Thyroid gland (tissue), 4 donors: Measurements from ENCODE around the gene MRPL32. TPM values are rescaled to one million over a fixed set of nuclear protein-coding genes. Genes with fewer than 3 reads are reported as not detected.
A peak's percentile ranks its signal among the peaks of the same experiment; 100 is the strongest.
"Not testable (repeated sequence)": the region's sequence is repeated elsewhere in the genome, so short reads cannot be mapped to it uniquely, and the experiment has no call there.

Source experiments
- DNase-seq, 2 donors: peaks; one replicate each; pipeline ENCODE4 v3.0.0-alpha.2; 2019
- H3K27ac ChIP-seq, 3 donors: fragments of 200-600 bp; sonication (generic); 1 replicate in 2 of 3; 2 replicates in 1 of 3; pipeline ENCODE4 v1.5.1; 2016 to 2019; ENCODE audit warnings: mild to moderate bottlenecking in 1 of 3, moderate library complexity in 1 of 3
- H3K27me3 ChIP-seq: fragments of 200-600 bp; sonication (generic); one replicate; pipeline ENCODE4 v1.5.1; 2019
- H3K36me3 ChIP-seq, 2 donors: fragments of 200-600 bp; sonication (generic); one replicate each; pipeline ENCODE4 v1.5.1; 2016 to 2019
- H3K4me1 ChIP-seq, 2 donors: fragments of 200-600 bp; sonication (generic); one replicate each; pipeline ENCODE4 v1.5.1; 2017 to 2019
- H3K4me3 ChIP-seq, 3 donors: fragments of 200-600 bp; sonication (generic); replicated peaks in 1 of 3; 1 replicate in 2 of 3; 2 replicates in 1 of 3; pipeline ENCODE4 v1.5.1; 2016; ENCODE audit warnings: mild to moderate bottlenecking in 1 of 3
- H3K9me3 ChIP-seq: fragments of 200-600 bp; sonication (generic); one replicate; pipeline ENCODE4 v1.5.1; 2017
- POLR2A ChIP-seq, 2 donors: fragments of 450-650 bp; IDR thresholded peaks; one replicate each; pipeline ENCODE4 v1.6.1; 2017; ENCODE audit warnings: antibody characterized with exemption in 2 of 2, mild to moderate bottlenecking in 2 of 2, moderate library complexity in 1 of 2
- WGBS, 2 donors: methylation state at CpG; one replicate each; pipeline ENCODE4 v1.1.5; 2017; 5-methylcytosine and 5-hydroxymethylcytosine counted together
- intact Hi-C: fragments of 100-400 bp; cut with DNase I; formaldehyde crosslinking; loops from one replicate; pipeline ENCODE4 v1.15.1; 2023
- total RNA-seq, 4 donors: library from RNA; depleted of rRNA; stranded (reverse); fragments of >200 nt; gene quantifications; one replicate each; pipeline ENCODE4 v1.2.3, GENCODE V29; 2016
- TF ChIP-seq, protein P1 (sequence below), 6 experiments: fragments of 200-600 bp in 3 of 6; fragments of 450-650 bp in 3 of 6; sonication (generic) in 3 of 6; IDR thresholded peaks; one replicate each; pipeline ENCODE4 v1.5.1; 2016 to 2019; ENCODE audit warnings: antibody characterized with exemption in 6 of 6, mild to moderate bottlenecking in 2 of 6, inconsistent platforms in 1 of 6, moderate library complexity in 1 of 6

MRPL32 gene
- 10 to 100 TPM; 49.4 to 68.7 (median 56.9) TPM for total RNA-seq

DNA sequence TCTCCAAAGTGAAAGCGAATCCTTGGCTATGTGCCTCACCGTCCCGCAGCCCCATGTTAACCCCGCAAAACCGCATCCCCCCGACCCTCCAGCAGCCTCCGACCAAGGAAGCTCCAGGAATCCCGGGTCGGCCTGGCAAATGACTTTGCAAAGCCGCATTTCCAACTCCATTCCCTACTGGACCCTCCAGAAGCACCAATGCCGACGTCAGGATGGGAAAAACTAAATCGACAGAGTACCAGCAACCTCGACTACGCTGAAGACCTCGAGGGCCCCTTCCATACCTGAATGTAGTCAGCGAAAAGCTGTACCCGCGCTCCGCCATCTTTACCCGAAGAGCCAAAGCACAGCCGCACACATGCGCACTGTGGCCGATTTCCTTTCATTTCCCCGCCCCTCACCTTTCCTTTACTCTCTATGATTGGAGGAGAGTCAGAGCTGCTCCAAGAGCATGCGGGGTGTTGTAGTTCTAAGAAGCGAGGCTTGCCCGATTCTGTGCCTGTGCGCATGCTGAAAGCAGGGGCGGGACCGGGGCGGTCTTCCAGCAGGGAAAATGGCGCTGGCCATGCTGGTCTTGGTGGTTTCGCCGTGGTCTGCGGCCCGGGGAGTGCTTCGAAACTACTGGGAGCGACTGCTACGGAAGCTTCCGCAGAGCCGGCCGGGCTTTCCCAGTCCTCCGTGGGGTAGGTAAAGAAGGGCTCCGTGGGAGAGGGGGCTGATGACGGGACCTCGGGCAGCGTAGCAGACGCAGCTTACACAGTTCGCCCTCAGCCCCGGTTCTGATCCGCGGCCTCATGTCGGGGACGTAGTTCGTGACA is at the start of gene MRPL32, which contains the start of gene PSMA2:
Gene MRPL32 (plus strand): TSS at position 543 of the 818 bp plus-strand sequence. CDS start 11 bp downstream, at position 554.
Gene PSMA2 (minus strand): TSS at position 341 of the 818 bp plus-strand sequence. CDS start 16 bp downstream, at position 325.
- Histone ChIP-seq H3K9me3 (no peaks in the 10 kb centered on the region), H3K36me3 (peaks cover 15 to 19% of the 10 kb centered on the region in 2 donors), H3K4me3 (peak within 1 kb of the TSS; percentile 57 to 98 (median 77)), H3K4me1 (peaks cover 27 to 28% of the 10 kb centered on the region in 2 donors), H3K27me3 (no peaks in the 10 kb centered on the region), H3K27ac (peak within 1 kb of the TSS; percentile 50 to 66 (median 65))
- peak; percentile 96 for DNase-seq
- TF ChIP-seq, protein P1, sequence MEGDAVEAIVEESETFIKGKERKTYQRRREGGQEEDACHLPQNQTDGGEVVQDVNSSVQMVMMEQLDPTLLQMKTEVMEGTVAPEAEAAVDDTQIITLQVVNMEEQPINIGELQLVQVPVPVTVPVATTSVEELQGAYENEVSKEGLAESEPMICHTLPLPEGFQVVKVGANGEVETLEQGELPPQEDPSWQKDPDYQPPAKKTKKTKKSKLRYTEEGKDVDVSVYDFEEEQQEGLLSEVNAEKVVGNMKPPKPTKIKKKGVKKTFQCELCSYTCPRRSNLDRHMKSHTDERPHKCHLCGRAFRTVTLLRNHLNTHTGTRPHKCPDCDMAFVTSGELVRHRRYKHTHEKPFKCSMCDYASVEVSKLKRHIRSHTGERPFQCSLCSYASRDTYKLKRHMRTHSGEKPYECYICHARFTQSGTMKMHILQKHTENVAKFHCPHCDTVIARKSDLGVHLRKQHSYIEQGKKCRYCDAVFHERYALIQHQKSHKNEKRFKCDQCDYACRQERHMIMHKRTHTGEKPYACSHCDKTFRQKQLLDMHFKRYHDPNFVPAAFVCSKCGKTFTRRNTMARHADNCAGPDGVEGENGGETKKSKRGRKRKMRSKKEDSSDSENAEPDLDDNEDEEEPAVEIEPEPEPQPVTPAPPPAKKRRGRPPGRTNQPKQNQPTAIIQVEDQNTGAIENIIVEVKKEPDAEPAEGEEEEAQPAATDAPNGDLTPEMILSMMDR (IDR thresholded peaks at IDR 0.05): no peak
- TF ChIP-seq POLR2A (IDR thresholded peaks at IDR 0.05): peak; percentile 47 to 86
- intact Hi-C loops: no loop called here
- WGBS, 2 donors: 1% methylated on average over 37 to 54 of the region's 56 CpGs

DNA sequence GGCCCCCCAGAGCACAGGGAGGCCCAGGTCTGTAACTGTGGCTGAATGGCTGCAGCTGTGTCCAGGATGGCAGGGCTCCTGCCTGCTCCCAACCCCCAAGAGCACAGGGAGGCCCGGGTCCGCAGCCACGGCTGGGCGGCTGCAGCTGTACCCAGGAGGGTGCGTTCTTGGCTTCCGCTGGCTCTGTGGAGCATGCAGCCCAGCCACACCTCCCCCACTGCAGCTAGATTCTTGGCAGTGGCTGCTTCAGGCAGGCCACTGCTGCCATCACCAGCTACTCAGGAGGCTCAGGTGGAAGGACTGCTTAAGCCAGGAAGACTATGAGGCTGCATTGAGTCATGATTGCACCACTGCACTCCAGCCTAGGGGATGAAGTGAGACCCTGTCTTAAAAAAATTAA is 48.2 kb upstream of the MRPL32 start:
- intact Hi-C loops: no loop called here
- H3K4me1 ChIP-seq: peaks cover 17 to 19% of the 10 kb centered on the region in 2 donors
- peak; percentile 94 to 96 for DNase-seq
- no peaks in the 10 kb centered on the region for H3K9me3 ChIP-seq
- H3K27me3 ChIP-seq: no peaks in the 10 kb centered on the region
- peak overlapping the region in 2 of 3 donors; percentile 15 to 46 for H3K27ac ChIP-seq
- no peak overlapping the region for H3K4me3 ChIP-seq
- no peaks in the 10 kb centered on the region for H3K36me3 ChIP-seq
- TF ChIP-seq, protein P1 (IDR thresholded peaks at IDR 0.05): no peak
- TF ChIP-seq POLR2A (IDR thresholded peaks at IDR 0.05): no peak
- 57% methylated on average over 6 of the region's 6 CpGs; no CpG with 5 or more reads in 1 of the 2 donors for WGBS, 2 donors

DNA sequence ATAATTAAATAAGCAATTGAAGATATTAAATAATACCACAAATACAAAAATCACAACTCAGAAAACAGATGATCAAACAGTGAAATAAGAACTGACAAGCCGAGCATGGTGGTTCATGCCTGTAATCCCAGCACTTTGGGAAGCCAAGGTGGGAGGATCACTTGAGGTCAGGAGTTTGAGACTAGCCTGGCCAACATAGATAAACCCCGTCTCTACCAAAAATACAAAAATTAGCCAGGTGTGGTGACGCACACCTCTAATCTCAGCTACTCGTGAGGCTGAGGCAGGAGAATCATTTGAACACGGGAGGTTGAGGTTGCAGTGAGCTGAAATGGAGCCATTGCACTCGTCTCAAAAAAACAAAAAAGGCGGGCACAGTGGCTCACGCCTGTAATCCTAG is 47.0 kb upstream of the MRPL32 start:
- 93 to 98% methylated on average over 8 of the region's 8 CpGs for WGBS, 2 donors
- H3K4me3 ChIP-seq, H3K27ac ChIP-seq, H3K27me3 ChIP-seq, intact Hi-C loops, DNase-seq, H3K9me3 ChIP-seq, H3K36me3 ChIP-seq: not testable (repeated sequence)
- H3K4me1 ChIP-seq: peaks cover 20 to 25% of the 10 kb centered on the region in 2 donors

DNA sequence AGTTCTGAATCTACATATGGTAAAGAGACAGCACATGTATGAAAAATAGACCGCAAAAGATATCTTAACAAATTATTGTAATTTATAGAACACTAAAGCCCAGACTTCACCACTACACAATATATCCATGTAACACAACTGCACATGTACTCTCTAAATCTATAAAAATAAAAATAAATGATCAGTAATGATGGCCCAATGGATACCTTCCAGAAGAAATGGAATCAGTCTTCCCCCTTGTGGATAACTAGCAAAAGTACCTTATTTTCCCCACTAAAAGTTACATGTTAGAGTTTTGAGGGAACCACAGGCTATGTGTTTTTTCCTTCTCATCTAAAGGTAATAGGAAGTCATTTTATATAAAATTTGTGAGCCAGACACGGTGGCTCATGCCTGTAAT is 46.0 kb upstream of the MRPL32 start:
- no peaks in the 10 kb centered on the region for H3K27me3 ChIP-seq
- WGBS, 2 donors: 82% methylated on average over 2 of the region's 2 CpGs
- DNase-seq: no peak
- H3K27ac ChIP-seq: no peak overlapping the region
- intact Hi-C loops: no loop called here
- H3K4me1 ChIP-seq: peaks cover 20 to 25% of the 10 kb centered on the region in 2 donors
- H3K4me3 ChIP-seq: no peak overlapping the region
- no peak for TF ChIP-seq POLR2A (IDR thresholded peaks at IDR 0.05)
- TF ChIP-seq, protein P1 (IDR thresholded peaks at IDR 0.05): peak in 4 of 6 experiments; percentile 15 to 30 (median 26)
- no peaks in the 10 kb centered on the region for H3K36me3 ChIP-seq
- H3K9me3 ChIP-seq: no peaks in the 10 kb centered on the region

DNA sequence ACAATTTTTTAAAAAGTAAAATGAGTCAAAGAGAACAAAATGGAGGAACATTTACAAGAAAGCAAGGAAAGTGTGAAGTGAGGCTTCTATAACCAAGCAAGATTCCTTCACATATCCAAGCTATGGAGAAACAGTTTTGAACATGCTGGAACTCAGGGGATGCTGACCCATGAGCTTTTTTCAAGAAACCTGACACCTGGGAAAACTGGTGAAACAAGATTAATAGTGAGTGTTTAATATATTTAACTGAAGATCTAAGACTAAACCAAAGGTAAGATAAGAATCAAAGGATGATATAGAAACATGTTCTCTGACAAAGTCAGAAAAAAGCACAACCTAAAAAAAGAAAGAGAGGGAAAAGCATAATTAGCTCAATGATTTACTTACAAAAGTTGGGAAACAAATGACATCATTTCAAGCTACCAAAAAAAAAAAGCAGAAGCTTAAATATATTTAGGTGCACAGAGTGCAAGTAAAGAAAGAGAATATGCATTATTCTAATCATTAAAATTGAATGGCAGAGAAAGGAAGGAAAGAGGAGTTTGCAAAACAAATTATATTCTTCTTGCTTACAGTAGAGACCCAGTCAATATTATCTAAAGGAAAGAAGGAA is 45.2 kb upstream of the MRPL32 start:
- intact Hi-C loops: no loop called here
- Histone ChIP-seq H3K4me1 (peaks cover 20 to 25% of the 10 kb centered on the region in 2 donors), H3K4me3 (no peak overlapping the region), H3K36me3 (no peaks in the 10 kb centered on the region), H3K9me3 (no peaks in the 10 kb centered on the region), H3K27ac (peak overlapping the region in 2 of 3 donors; percentile 89 to 90), H3K27me3 (no peaks in the 10 kb centered on the region)
- DNase-seq: no peak
- TF ChIP-seq POLR2A (IDR thresholded peaks at IDR 0.05): no peak
- TF ChIP-seq, protein P1 (IDR thresholded peaks at IDR 0.05): no peak
